ENCODE results near the gene CCR2. TPM values are rescaled to one million over a fixed set of nuclear protein-coding genes. Genes with fewer than 3 reads are reported as not detected.
A peak's percentile ranks its signal among the peaks of the same experiment; 100 is the strongest.

CCR2 gene
- total and polyA plus RNA-seq, 2 experiments from 2014 or later, result not detected

DNA sequence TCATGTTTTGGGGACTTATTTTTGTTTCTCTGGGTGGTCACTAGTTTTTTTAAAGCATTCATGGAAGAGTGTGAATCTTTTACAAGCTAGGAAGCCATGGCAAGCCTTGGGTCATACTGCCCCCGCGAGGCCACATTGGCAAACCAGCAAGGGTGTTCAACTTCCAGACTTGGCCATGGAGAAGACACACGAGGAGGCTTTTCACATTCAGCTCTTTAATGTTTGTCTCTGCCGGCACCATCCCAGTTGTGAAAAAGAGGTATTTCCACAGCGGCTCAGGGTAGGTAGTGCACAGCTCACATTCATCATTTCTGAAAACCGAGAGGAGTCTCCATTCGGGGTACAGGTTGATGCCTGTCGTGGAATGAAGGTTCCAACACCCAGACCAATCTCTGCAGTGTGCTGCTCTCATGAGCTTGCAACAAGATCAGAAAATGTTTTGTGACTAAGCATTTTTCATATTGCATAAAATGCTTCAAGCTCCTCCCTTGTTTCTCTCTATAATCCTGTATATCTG is 24.6 kb downstream of the CCR2 start:
- no peaks in the 10 kb centered on the region for H3F3A ChIP-seq (ENCODE audit: insufficient read depth)
- H3K4me1 ChIP-seq (ENCODE audit: insufficient read depth), result no peaks in the 10 kb centered on the region
- DNase-seq, result peak; percentile 78
- H4K20me1 ChIP-seq (ENCODE audit: insufficient read depth), result no peaks in the 10 kb centered on the region
- in situ Hi-C loops (cut with MboI), result no loop called here
- H2AFZ ChIP-seq, result no peak overlapping the region
- H3K9ac ChIP-seq, result no peak overlapping the region
- TF ChIP-seq EZH2phosphoT487 (IDR thresholded peaks at IDR 0.05; ENCODE audit: insufficient read depth, low read depth) (no peak), EZH2 (IDR thresholded peaks at IDR 0.05; ENCODE audit: insufficient read depth, poor library complexity, severe bottlenecking) (no peak)
- no peaks in the 10 kb centered on the region for H3K79me2 ChIP-seq (ENCODE audit: insufficient read depth)
- H3K4me2 ChIP-seq (ENCODE audit: unreplicated experiment), result no peak overlapping the region
- H3K9me2 ChIP-seq (ENCODE audit: insufficient read depth), result no peaks in the 10 kb centered on the region
- H3K36me3 ChIP-seq (ENCODE audit: low read depth), result no peaks in the 10 kb centered on the region
- H3K27ac ChIP-seq, result no peak overlapping the region
- H3K27me3 ChIP-seq (replicated peaks; ENCODE audit: insufficient read depth), result peaks cover 57% of the 10 kb centered on the region
- H3K4me3 ChIP-seq, result no peak overlapping the region
- 17 to 20% methylated on average over 8 of the region's 8 CpGs for WGBS, 2 experiments (ENCODE audit: low coverage in 1 of 2, low lambda C conversion rate in 2 of 2, missing lambda C conversion rate in 2 of 2)
- H3K9me3 ChIP-seq (ENCODE audit: low read depth), result no peaks in the 10 kb centered on the region

DNA sequence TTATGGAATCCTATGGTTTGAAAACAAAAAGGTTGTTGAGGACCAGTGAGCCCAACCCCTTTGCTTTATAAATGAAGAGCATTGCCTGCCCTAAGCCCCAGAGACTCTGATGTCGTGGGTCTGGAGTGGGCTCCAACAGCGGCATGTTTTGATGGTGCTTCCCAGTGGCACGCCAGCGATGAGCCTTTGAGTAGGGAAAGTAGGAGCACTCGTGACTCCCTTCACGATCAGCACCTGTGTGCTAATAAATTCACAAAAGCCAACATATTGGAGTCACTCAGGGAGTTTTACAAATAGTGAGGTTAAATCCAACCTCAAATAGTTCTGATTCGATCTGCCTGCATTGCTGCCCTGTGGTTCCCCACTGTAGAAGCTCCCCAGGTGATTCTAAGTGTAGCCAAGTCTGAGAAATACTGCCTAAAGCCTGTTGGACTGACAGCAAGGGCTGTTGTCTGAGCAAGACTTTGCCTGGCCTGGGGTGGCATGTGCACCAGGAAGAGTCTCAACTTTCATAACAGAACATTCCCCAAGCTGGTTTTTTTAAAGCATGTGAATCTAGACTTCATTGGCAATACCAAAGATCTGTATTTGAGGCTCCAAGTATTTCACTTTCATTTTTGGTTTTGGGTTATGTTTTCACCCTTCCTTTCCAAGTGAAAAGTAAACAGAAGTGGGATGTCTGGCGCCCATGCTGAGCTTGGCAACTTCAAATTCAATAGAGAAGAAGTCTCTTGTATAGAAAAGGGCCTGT is 26.7 kb downstream of the CCR2 start:
- 54 to 61% methylated on average over 8 of the region's 8 CpGs for WGBS, 2 experiments (ENCODE audit: low coverage in 1 of 2, low lambda C conversion rate in 2 of 2, missing lambda C conversion rate in 2 of 2)
- H3K27me3 ChIP-seq (replicated peaks; ENCODE audit: insufficient read depth), result peaks cover 46% of the 10 kb centered on the region
- no peaks in the 10 kb centered on the region for H3F3A ChIP-seq (ENCODE audit: insufficient read depth)
- no peak overlapping the region for H3K9ac ChIP-seq
- no peaks in the 10 kb centered on the region for H3K4me1 ChIP-seq (ENCODE audit: insufficient read depth)
- H3K79me2 ChIP-seq (ENCODE audit: insufficient read depth), result no peaks in the 10 kb centered on the region
- H3K4me2 ChIP-seq (ENCODE audit: unreplicated experiment), result no peak overlapping the region
- H3K27ac ChIP-seq, result no peak overlapping the region
- no peaks in the 10 kb centered on the region for H3K9me3 ChIP-seq (ENCODE audit: low read depth)
- in situ Hi-C loops (cut with MboI), result no loop called here
- no peak for DNase-seq
- H3K36me3 ChIP-seq (ENCODE audit: low read depth), result no peaks in the 10 kb centered on the region
- TF ChIP-seq EZH2 (IDR thresholded peaks at IDR 0.05; ENCODE audit: insufficient read depth, poor library complexity, severe bottlenecking) (no peak), EZH2phosphoT487 (IDR thresholded peaks at IDR 0.05; ENCODE audit: insufficient read depth, low read depth) (no peak)
- H3K9me2 ChIP-seq (ENCODE audit: insufficient read depth), result no peaks in the 10 kb centered on the region
- H2AFZ ChIP-seq, result no peak overlapping the region
- H3K4me3 ChIP-seq, result no peak overlapping the region
- H4K20me1 ChIP-seq (ENCODE audit: insufficient read depth), result no peaks in the 10 kb centered on the region

DNA sequence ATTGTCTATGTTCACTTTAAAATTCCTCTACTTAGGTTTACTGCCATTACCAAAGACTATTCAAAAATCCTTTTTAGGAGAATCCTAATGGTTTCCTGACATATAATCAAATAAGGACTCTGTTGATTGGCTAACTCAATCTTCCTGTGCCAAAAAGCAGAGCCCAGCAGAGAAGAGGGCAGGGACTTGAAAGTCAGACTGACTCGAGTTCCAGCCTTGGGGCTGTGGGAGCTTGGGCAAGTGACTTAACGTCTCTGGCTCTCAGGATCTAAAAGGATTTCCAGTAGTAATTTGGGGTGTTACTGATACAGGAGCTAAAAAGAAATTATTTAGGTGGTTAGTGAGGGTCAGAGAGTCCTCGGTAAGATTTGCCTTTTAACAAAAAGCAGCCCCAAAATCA is 27.7 kb downstream of the CCR2 start:
- Histone ChIP-seq H3K27me3 (replicated peaks; ENCODE audit: insufficient read depth) (peaks cover 41% of the 10 kb centered on the region), H3F3A (ENCODE audit: insufficient read depth) (no peaks in the 10 kb centered on the region), H3K79me2 (ENCODE audit: insufficient read depth) (no peaks in the 10 kb centered on the region), H3K4me3 (no peak overlapping the region), H3K27ac (no peak overlapping the region), H3K4me1 (ENCODE audit: insufficient read depth) (0 out of 2 replicates have a peak, but pooled peaks cover 4% of the 10 kb centered on the region), H4K20me1 (ENCODE audit: insufficient read depth) (no peaks in the 10 kb centered on the region), H3K9me3 (ENCODE audit: low read depth) (no peaks in the 10 kb centered on the region), H3K9me2 (ENCODE audit: insufficient read depth) (no peaks in the 10 kb centered on the region), H3K9ac (no peak overlapping the region), H3K4me2 (ENCODE audit: unreplicated experiment) (no peak overlapping the region), H2AFZ (no peak overlapping the region), H3K36me3 (ENCODE audit: low read depth) (no peaks in the 10 kb centered on the region)
- WGBS, 2 experiments (ENCODE audit: low coverage in 1 of 2, low lambda C conversion rate in 2 of 2, missing lambda C conversion rate in 2 of 2), result 13 to 15% methylated on average over 3 of the region's 3 CpGs
- DNase-seq, result no peak
- in situ Hi-C loops (cut with MboI), result no loop called here
- TF ChIP-seq EZH2phosphoT487 (IDR thresholded peaks at IDR 0.05; ENCODE audit: insufficient read depth, low read depth) (no peak), EZH2 (IDR thresholded peaks at IDR 0.05; ENCODE audit: insufficient read depth, poor library complexity, severe bottlenecking) (no peak)

DNA sequence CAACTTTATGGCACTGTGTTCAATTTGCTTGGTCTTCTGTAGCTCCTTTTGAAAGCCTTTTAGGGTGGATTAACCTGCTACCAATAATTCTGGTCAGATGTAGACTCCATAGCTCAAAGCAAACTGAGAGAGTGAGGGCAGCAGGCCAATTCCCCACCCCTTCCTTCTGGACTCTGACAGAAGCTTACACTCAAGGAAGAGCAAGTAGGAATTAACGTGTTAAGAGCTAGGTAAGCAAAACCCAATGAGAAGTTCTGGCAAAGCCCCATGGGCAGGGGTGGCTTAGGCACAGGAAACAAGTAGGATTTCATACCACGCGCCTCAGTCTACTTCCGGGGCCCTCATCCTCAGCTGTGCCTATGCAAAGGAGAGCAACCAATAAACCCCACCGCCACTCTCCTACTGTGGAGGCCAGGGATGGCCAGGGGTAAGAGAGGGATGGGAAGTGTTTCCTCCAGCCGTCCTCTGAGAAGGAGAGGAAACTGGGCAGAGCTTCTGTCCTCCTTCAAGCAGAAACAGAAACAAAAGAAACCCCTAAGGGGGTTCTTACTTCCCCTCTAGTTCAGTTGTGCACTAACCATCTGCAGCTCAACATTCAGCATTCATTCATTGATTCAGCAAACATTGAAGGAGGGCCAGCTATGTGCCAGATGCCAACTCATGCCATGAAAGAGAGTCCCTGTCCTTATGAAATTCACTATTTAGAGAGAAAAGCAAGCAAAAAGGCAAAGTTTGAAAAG is 29.5 kb downstream of the CCR2 start:
- Histone ChIP-seq H3K9me3 (ENCODE audit: low read depth) (no peaks in the 10 kb centered on the region), H3F3A (ENCODE audit: insufficient read depth) (no peaks in the 10 kb centered on the region), H2AFZ (no peak overlapping the region), H3K4me1 (ENCODE audit: insufficient read depth) (0 out of 2 replicates have a peak, but pooled peaks cover 4% of the 10 kb centered on the region), H3K27ac (no peak overlapping the region), H3K79me2 (ENCODE audit: insufficient read depth) (no peaks in the 10 kb centered on the region), H3K4me2 (ENCODE audit: unreplicated experiment) (no peak overlapping the region), H3K9ac (no peak overlapping the region), H3K36me3 (ENCODE audit: low read depth) (no peaks in the 10 kb centered on the region), H3K4me3 (no peak overlapping the region), H3K9me2 (ENCODE audit: insufficient read depth) (no peaks in the 10 kb centered on the region), H3K27me3 (replicated peaks; ENCODE audit: insufficient read depth) (peaks cover 43% of the 10 kb centered on the region), H4K20me1 (ENCODE audit: insufficient read depth) (no peaks in the 10 kb centered on the region)
- DNase-seq, result no peak
- 57 to 61% methylated on average over 6 of the region's 6 CpGs for WGBS, 2 experiments (ENCODE audit: low coverage in 1 of 2, low lambda C conversion rate in 2 of 2, missing lambda C conversion rate in 2 of 2)
- in situ Hi-C loops (cut with MboI), result no loop called here
- TF ChIP-seq EZH2 (IDR thresholded peaks at IDR 0.05; ENCODE audit: insufficient read depth, poor library complexity, severe bottlenecking), result no peak
- no peak for TF ChIP-seq EZH2phosphoT487 (IDR thresholded peaks at IDR 0.05; ENCODE audit: insufficient read depth, low read depth)
